ENCODE data around the gene PITX1.

Gene PITX1

GRCh38 chr5:135027697-135028615 is 6.1 kb downstream of the PITX1 start:
- DNase-seq, result no peak

GRCh38 chr5:135027266-135027696 is 6.7 kb downstream of the PITX1 start:
- DNase-seq, result no peak

GRCh38 chr5:135026645-135027265 is 7.3 kb downstream of the PITX1 start:
- DNase-seq, result no peak

GRCh38 chr5:135025730-135026644 is 8.0 kb downstream of the PITX1 start:
- no peak for DNase-seq

- no peak for DNase-seq
Measured at GRCh38 chr5:135024956-135025729, 8.9 kb downstream of the PITX1 start.

GRCh38 chr5:135020111-135020895 is 13.7 kb downstream of the PITX1 start:
- no peak for DNase-seq

- DNase-seq, result no peak
Measured at GRCh38 chr5:135019314-135019713, 14.7 kb downstream of the PITX1 start.

GRCh38 chr5:135018457-135018856 is 15.6 kb downstream of the PITX1 start:
- DNase-seq, result no peak

GRCh38 chr5:135016861-135017290 is 17.2 kb downstream of the PITX1 start:
- peak; percentile 3 for DNase-seq

GRCh38 chr5:135015942-135016341 is 18.1 kb downstream of the PITX1 start:
- DNase-seq, result no peak

- no peak for DNase-seq
Measured at GRCh38 chr5:135013947-135014570, 20.0 kb downstream of the PITX1 start.

GRCh38 chr5:135013445-135013844 is 20.6 kb downstream of the PITX1 start:
- DNase-seq, result no peak

GRCh38 chr5:135012951-135013391 is 21.1 kb downstream of the PITX1 start:
- DNase-seq, result no peak

GRCh38 chr5:135012033-135012588 is 21.9 kb downstream of the PITX1 start:
- no peak for DNase-seq

- DNase-seq, result no peak
Measured at GRCh38 chr5:135011355-135012032, 22.5 kb downstream of the PITX1 start.

- no peak for DNase-seq
Measured at GRCh38 chr5:135010502-135011354, 23.3 kb downstream of the PITX1 start.

- no peak for DNase-seq
Measured at GRCh38 chr5:135009736-135010501, 24.1 kb downstream of the PITX1 start.
